AG09319 (cell line): Measurements from ENCODE around the gene VAMP2.

Experiments used
- DNase-seq: peaks from one replicate; pipeline ENCODE4 v3.0.0-alpha.2; 2010; ENCODE audit warnings: low read depth; ENCODE audit errors: extremely low read depth
- CTCF ChIP-seq: IDR thresholded peaks from 2 replicates; pipeline ENCODE4 v1.5.1; 2011; ENCODE audit warnings: low read depth, mild to moderate bottlenecking, inconsistent platforms, low read length, moderate library complexity

The VAMP2 gene

GRCh38 chr17:8147805-8148404 is 14.8 kb downstream of the VAMP2 start:
- no peak for TF ChIP-seq CTCF
- no peak for DNase-seq

GRCh38 chr17:8147141-8147804 is 15.5 kb downstream of the VAMP2 start:
- no peak for TF ChIP-seq CTCF
- no peak for DNase-seq

GRCh38 chr17:8146381-8147140 is 16.2 kb downstream of the VAMP2 start:
- no peak for DNase-seq
- no peak for TF ChIP-seq CTCF

GRCh38 chr17:8145811-8146210 is 16.9 kb downstream of the VAMP2 start:
- no peak for DNase-seq
- no peak for TF ChIP-seq CTCF

GRCh38 chr17:8144401-8145231 is 18.1 kb downstream of the VAMP2 start:
- TF ChIP-seq CTCF = no peak
- no peak for DNase-seq

GRCh38 chr17:8143581-8144400 is 19.0 kb downstream of the VAMP2 start:
- no peak for DNase-seq
- no peak for TF ChIP-seq CTCF
